Measurements from ENCODE around the gene UBE3C. TPM values are rescaled to one million over a fixed set of nuclear protein-coding genes. Genes with fewer than 3 reads are reported as not detected.

UBE3C gene
- total RNA-seq, 1 donor from 2014 or later = 54.2 TPM

GRCh38 chr7:157267516-157267915 is 128.8 kb downstream of the UBE3C start:
- Mint-ChIP-seq H3K27ac (ENCODE audit: unreplicated experiment) (peak overlapping the region; percentile 79), H3K4me3 (ENCODE audit: unreplicated experiment) (peak overlapping the region; percentile 54), H3K36me3 (ENCODE audit: low read depth, unreplicated experiment) (peaks cover 37% of the 10 kb centered on the region), H3K4me1 (ENCODE audit: unreplicated experiment) (no peaks in the 10 kb centered on the region), H3K9me3 (ENCODE audit: unreplicated experiment) (no peaks in the 10 kb centered on the region), H3K27me3 (ENCODE audit: unreplicated experiment) (peaks cover 3% of the 10 kb centered on the region)
- no peak for TF ChIP-seq CTCF (IDR thresholded peaks at IDR 0.05; ENCODE audit: unreplicated experiment)
- no peak for DNase-seq (ENCODE audit: low spot score)

- Mint-ChIP-seq H3K4me1 (ENCODE audit: unreplicated experiment) (peaks cover under 1% of the 10 kb centered on the region), H3K27me3 (ENCODE audit: unreplicated experiment) (peaks cover 5% of the 10 kb centered on the region), H3K9me3 (ENCODE audit: unreplicated experiment) (no peaks in the 10 kb centered on the region), H3K36me3 (ENCODE audit: low read depth, unreplicated experiment) (peaks cover 39% of the 10 kb centered on the region), H3K4me3 (ENCODE audit: unreplicated experiment) (peak overlapping the region; percentile 54), H3K27ac (ENCODE audit: unreplicated experiment) (peak overlapping the region; percentile 79)
- TF ChIP-seq CTCF (IDR thresholded peaks at IDR 0.05; ENCODE audit: unreplicated experiment) = no peak
- no peak for DNase-seq (ENCODE audit: low spot score)
Measured at GRCh38 chr7:157267956-157268355, 129.2 kb downstream of the UBE3C start.

DNA sequence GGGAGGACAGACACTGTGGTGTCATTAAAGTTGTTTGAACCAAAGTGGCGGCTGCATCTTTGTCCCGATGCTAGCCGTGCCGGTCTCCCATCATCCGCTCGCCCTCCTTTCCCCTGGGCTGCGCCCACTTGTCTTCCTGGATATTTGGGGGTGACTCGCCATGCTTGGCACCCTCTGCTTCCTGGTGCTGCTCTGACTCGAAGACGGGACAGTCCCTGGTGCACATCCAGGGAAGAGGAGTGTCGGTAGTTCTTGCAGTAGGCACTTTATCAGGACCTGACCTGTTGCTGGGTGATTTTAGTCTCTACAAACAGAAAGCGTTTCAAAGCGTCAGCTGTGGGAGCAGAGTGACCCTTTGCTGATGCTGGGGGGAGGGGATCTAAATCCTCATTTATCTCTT is 129.8 kb downstream of the UBE3C start:
- Mint-ChIP-seq H3K36me3 (ENCODE audit: low read depth, unreplicated experiment) (peaks cover 40% of the 10 kb centered on the region), H3K4me1 (ENCODE audit: unreplicated experiment) (peaks cover 3% of the 10 kb centered on the region), H3K27me3 (ENCODE audit: unreplicated experiment) (peaks cover 5% of the 10 kb centered on the region), H3K4me3 (ENCODE audit: unreplicated experiment) (peak overlapping the region; percentile 35), H3K9me3 (ENCODE audit: unreplicated experiment) (no peaks in the 10 kb centered on the region), H3K27ac (ENCODE audit: unreplicated experiment) (no peak overlapping the region)
- no peak for DNase-seq (ENCODE audit: low spot score)
- no peak for TF ChIP-seq CTCF (IDR thresholded peaks at IDR 0.05; ENCODE audit: unreplicated experiment)

DNA sequence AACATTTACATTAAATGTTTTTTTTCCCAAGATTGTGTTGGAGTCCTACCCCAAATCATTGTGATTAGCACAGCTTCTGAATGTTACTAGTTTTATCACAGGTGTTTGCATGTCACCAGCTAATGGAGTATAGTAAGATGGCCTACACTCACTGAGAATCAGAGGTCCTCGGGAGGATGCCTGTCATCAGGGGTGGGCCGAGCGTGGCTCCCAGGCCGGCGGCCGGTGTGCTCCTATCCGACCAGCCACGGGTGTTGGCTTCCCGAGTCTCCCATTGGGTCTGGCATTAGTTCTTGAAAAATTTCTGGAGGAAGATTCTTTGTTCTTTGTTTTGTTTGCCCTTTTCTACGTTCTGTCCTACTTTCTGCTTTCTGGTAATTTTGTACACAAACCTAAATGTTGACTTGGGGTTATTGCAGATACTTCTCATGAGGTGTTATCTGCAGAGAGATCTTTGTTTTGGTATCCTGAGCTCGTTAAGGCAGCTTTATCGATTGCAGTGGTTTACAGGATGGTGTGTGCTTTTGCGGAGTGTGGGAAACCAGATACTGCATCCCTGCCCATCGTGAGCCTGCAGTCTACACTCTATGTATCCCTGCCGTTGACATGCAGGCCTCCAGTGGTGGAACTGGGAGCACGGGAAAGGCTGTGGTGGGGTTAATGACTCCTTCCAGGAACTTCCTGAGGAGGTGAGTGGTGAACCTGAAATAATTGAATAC is 130.8 kb downstream of the UBE3C start:
- H3K36me3 Mint-ChIP-seq (ENCODE audit: low read depth, unreplicated experiment) = peaks cover 40% of the 10 kb centered on the region
- no peak overlapping the region for H3K27ac Mint-ChIP-seq (ENCODE audit: unreplicated experiment)
- no peak overlapping the region for H3K4me3 Mint-ChIP-seq (ENCODE audit: unreplicated experiment)
- H3K4me1 Mint-ChIP-seq (ENCODE audit: unreplicated experiment) = peaks cover 3% of the 10 kb centered on the region
- peaks cover 5% of the 10 kb centered on the region for H3K27me3 Mint-ChIP-seq (ENCODE audit: unreplicated experiment)
- no peak for DNase-seq (ENCODE audit: low spot score)
- no peak for TF ChIP-seq CTCF (IDR thresholded peaks at IDR 0.05; ENCODE audit: unreplicated experiment)
- no peaks in the 10 kb centered on the region for H3K9me3 Mint-ChIP-seq (ENCODE audit: unreplicated experiment)

DNA sequence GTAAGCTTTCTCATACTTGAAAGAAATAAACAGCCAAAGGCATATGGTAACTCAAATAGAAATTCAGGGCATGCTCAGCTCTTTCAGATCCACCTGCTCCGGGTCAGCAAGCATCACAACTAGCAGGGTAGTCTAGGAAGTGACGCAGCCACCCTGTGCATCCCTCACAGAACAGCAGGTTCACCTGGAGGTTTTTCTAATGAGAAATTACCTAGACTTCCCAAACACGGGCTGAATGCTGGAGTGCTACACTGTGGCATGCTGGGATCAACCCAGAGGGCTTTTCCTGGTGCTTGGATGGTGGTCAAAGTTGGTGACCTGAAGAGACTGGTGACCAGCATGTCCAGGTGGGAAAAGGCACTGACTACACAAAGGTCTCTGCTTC is 131.3 kb downstream of the UBE3C start:
- Mint-ChIP-seq H3K4me3 (ENCODE audit: unreplicated experiment) (no peak overlapping the region), H3K4me1 (ENCODE audit: unreplicated experiment) (peaks cover 3% of the 10 kb centered on the region), H3K36me3 (ENCODE audit: low read depth, unreplicated experiment) (peaks cover 37% of the 10 kb centered on the region), H3K27ac (ENCODE audit: unreplicated experiment) (no peak overlapping the region), H3K9me3 (ENCODE audit: unreplicated experiment) (no peaks in the 10 kb centered on the region), H3K27me3 (ENCODE audit: unreplicated experiment) (peaks cover 7% of the 10 kb centered on the region)
- TF ChIP-seq CTCF (IDR thresholded peaks at IDR 0.05; ENCODE audit: unreplicated experiment) = no peak
- DNase-seq (ENCODE audit: low spot score) = no peak
